HG02981 (cell line): Measurements from ENCODE around the gene STXBP5.
"Not testable (repeated sequence)": the region's sequence is repeated elsewhere in the genome, so short reads cannot be mapped to it uniquely, and the experiment has no call there.

Experiments
- ATAC-seq: cut with Tn5 transposase; IDR thresholded peaks from one replicate; pipeline ENCODE4 v1.9.1; 2021; ENCODE audit warnings: mild to moderate bottlenecking, moderate library complexity; ENCODE audit not compliant: unreplicated experiment

The STXBP5 gene

DNA sequence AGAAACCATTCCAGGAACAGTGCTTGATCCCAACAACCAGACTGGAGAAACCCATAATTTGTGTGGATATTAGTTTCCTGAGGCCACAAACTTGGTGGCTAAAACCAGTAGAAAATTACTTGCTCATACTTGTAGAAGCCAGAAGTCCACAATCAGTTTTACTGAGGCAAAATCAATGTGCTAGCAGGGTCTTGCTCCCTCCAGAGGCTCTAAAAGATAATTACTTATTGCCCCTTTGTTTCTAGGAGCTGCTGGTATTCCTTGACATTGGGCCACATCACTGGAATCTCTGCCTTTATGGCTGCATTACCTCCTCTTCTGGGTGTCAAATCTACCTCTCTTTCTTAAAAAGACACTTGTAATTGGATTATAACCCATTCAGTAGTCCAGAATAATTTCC lies 162.1 kb downstream of the STXBP5 start:
- ATAC-seq: no peak

DNA sequence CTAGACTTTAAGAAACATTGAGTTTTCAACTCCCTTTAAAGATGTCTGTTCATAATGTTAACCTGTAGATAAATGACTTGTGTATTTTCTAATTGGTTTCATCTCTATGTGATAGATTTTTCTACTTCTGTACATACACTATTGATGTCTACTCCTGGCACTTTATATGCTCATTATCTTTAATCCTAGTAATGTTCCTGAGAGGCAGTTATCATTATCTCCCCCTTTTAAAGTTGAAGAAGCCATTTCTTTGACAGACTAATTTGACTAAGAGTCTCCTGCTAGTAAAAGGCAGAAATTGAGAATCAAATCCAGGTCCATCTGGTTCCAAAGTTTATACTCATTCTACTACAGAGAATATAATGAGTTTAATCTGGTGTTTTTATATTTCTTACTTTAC lies 167.1 kb downstream of the STXBP5 start:
- no peak for ATAC-seq

DNA sequence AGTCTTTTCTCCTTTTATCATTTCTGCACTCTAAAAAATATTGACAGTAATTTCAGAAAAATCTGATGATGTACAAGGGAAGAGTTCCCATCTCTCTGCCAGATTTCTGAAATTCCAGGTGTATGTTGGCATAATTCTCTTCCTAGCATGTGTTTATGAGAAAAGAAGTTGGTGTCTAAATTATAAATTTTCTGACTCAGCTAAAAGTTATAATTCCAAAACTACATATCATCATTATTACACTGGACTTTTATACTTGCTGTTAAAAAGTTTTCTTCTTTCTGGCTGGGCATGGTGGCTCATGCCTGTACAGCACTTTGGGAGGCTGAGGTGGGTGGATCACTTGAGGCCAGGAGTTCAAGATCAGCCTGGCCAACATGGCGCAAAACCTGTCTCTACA lies 168.6 kb downstream of the STXBP5 start:
- no peak for ATAC-seq

DNA sequence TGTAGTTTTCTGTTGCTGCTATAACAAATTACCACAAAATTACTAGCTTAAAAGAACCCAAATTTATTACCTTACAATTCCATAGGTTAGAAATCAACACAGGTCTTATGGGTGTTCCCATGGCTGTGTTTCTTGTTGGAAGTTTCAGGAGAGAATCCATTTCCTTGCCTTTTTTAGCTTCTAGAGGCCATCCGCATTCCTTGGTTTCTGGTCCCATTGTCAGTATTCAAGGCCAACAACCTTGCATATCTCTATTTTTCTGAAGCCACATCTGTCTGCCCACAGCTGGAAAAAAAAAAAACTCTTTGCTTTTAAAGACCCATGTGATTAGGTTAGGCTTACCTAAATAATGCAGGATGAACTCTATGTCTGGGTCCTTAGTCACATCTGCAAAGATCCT lies 174.6 kb downstream of the STXBP5 start:
- no peak for ATAC-seq

DNA sequence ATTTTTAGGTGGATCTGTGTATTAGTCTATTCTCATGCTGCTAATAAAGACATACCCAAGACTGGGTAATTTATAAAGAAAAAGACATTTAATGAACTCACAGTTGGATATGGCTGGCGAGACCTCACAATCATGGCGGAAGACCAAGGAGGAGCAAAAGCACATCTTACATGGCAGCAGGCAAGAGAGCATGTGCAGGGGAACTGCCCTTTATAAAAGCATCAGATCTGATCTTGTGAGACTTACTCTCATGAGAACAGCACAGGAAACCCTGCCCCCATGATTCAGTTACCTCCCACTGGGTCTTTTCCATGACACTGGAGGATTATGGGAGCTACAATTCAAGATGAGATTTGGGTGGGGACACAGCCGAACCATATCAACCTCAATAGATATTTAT lies 176.6 kb downstream of the STXBP5 start:
- ATAC-seq: not testable (repeated sequence)

DNA sequence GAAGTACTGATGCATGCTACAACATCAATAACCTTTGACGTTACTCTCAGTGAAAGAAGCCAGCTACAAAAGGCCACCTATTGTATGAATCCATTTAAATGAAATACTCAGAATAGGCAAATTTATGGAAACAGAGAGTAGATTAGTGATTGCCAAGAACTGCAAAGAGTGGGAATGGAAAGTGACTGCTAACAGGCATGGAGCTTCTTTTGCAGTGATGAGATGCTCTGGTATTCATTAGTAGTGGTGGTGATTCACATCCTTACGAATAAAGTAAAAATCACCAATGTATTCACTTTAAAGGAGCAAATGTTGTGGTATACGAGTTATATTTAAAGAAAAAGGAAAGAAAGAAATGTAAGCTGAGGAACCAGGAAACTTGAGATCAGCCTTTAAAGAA lies 177.5 kb downstream of the STXBP5 start:
- ATAC-seq: no peak

DNA sequence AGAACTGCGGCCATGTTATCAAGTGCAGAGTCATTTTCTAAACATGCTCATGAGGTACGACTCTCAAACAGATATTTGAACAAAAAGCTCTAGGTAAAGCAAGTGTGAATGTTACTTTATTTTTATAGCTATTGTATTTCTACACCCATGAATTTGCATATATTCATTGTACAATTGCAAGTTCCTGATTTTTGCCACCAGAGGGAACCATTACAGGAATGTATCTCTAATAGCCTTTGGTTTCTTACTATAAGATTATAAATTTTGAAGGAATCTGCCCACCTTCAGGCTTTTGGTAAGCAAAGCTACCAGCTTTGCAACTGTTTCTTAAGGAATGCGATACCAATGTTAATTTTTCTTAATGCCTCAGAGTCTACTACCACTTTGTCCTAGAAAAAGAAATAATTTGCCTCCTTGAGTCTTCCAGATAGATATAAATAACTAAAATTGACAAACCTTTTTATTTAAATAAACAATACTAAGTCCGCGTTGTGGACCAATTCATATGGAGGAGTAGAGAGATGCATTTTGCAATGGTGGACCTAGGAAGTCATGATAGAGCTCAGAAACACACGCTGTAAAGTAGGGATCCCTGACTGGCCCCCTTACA lies 178.8 kb downstream of the STXBP5 start:
- no peak for ATAC-seq

DNA sequence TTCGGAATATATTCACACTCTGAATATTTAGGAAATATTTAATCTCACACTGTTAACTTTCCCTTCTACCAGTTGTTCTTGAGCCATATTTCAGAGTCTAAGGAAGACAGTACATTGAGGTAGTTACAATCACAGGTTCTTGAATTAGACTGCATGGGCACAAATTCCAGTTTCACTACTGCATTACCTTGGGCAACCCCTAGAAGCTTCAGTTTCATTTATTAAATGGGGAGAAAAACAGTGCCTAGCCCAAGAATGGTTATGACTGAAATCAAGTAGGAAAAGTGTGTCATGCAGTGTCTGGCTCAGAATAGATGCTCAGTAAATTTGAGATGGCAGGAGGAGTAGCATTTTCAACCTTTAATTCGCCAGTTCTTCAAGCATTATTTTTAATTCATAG lies 179.8 kb downstream of the STXBP5 start:
- ATAC-seq: peak; percentile 55

DNA sequence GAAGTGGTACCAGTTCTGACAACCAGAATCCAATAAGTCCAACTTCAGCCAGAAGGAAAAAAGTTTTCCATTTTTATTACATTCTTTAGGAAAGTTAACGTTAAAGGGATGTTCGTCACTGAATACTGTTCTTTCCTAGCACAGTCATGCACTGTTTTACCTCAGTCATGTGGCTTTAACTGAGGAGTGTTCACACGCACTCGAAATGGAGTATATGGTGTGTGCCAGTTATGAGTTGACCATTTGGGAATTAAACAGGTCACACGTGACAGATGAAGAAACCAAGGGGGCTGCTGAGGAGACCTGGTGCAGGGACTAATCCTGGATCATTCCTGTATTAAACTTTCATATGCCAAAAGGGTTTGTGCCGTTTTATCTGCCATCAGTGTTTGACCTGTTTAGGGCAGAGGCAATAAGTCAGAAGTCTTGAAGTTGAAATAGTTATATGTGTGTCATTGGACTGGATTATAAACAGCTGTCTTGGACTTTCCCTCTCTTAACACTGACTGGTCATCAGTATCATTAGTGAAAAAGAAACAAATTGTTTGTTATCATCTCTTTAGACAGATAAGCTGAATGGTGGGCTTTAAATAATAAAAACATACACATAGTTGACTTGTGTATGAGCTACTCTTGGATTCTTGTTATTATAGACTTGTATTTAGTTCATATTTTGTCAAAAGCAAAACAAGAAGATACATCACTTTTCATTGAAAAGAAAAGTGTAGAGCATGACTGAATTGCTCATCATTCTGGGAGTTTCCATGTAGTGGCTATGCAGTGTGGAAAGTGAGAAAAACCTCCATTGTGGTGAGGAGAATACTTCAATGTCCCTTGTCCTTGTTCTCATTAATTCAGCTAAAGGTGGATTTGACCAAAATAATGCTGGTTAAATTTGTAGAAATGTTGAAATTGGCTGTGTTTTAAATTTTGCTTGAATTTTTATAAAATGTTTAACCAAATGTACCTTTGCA lies 180.8 kb downstream of the STXBP5 start:
- ATAC-seq: peak; percentile 61

DNA sequence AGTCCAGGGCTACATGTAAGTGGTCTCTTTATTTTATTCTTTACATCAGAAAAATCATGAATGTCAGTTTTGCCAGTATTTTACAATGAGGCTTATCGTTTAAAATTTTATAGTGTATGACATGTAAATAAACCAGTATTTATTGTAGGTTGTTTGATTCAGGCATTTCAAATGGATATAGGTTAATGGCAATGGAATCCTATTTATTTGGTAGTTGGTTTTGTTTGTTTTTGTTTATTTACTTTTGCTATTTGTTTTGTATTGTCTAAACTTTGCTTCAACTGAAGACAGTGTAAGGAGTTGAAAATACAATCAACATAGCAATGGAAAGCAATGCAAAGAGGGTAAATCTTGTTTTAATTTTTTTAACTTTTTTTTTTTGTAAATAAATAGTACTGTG lies 185.2 kb downstream of the STXBP5 start:
- no peak for ATAC-seq

DNA sequence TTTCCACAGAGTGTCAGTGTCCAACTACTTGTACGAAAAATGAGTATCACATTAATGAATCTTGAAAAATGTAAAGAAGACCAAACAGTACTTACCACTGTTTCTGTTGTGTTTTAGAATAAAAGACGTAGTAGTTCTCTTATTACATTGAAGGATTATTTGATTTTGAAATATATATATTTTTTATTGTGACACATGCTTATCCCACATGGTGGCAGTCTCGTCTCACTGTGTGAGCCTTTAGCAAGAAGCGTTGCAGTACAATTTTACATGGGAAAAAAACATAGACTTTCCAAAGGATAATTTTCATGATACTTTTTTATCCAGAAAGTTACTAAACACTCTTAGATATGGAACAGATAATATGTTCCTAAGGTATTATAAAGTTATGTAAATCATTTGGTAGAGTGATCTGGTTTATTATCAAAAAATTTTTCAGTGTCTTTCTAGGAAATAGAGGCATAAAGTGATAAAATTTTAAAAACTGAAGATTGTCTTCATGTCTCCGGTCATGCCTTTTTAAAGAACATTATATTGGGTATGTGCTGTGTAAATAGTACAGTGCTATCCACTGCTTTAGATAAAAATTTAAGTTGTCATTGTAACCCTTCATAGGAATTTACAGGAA lies 186.8 kb downstream of the STXBP5 start:
- no peak for ATAC-seq

DNA sequence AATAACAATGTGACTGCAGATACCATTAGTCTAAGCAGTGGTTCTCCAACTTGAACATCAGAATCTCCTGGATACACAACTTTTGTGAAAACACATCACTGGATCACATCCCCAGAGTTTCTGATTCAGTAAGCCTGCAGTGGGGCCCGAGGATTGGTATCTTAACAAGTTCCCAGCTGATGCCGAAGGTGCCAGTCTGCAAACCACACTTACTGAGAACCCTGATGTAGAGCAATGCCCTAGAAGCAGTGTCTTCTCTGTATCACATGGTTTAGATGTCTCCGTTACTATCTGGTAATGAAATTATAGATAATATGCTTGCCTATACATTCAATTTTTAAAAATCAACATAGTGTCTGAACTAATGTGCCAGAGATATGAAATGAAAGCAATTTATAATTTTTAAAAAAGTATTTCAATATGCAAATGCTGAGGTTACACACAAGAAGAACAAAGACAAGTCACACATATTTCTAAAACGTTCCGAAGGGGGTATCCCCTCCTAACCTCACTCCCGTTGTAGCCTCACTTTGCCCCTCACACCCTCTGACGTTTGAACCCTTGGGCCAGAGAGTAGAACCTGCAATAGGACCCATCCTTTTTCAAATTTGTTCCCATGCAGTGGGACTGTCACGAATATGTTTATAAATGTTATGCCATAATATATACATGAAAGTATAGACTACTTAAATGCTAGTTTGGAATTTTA lies 188.9 kb downstream of the STXBP5 start:
- peak; percentile 54 for ATAC-seq

DNA sequence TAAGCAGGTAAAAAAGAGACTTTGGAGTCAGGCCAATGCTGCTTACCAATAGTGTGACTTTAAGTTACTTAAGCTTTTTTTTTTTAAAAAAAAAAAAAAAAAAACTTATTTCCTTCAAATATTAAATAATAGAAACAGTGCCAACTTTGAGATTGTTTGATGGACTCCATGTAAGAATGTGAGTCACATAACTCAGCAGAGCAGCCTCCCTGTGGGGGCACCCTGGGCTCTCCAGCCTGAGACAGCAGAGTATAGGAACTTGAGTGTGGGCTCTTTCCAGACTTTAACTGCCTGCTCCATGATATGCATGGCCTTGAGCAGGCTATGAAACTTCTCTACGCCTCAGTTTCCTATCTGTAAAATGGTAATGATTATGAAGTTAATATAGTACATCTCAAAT lies 190.9 kb downstream of the STXBP5 start:
- ATAC-seq: no peak

DNA sequence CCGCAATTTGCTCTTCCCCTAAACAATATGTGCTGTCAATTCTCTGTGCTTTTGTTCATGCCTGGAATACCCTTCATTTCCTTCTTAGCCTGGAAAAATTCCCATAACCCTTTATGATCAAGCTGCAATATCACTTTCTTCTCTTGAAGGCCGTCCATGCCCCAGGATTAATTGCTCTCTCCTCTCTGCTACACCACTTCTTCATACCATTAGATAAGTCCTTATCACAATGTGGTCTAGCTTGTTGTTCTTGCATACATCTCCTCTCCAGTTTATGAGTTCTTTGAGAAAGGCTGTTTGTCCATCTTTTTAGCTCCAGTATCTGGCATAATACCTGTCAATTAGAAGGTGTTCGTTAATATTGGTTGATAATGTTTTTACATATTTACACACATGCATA lies 193.1 kb downstream of the STXBP5 start:
- no peak for ATAC-seq

DNA sequence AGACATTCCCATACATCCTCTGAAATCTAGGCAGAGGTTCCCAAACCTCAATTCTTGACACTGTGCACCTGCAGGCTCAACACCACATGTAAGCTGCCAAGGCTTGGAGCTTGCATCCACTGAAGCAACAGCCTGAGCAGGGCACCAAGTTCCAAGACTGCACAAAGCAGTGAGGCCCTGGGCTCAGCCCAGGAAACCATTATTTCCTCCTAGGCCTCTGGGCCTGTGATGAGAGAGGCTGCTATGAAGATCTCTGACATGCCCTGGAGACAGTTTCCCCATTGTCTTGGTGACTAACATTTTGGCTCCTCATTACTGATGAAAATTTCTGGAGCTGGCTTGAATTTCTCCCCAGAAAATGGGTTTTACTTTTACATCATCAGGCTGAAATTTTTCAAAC lies 196.8 kb downstream of the STXBP5 start:
- ATAC-seq: no peak

DNA sequence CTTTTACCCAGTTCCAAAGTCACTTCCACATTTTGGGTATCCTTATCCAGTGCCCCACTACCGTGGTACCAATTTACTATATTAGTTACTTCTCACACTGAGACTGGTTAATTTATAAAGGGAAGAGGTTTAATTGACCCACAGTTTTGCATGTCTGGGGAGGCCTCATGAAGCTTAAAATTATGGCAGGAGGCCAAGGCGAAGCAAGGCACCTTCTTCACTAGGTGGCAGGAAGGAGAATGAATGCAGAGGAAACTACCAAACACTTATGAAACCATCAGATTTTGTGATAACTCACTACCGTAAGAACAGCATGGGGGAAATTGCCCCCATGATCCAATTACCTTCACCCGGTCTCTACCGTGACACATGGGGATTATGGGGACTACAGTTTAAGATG lies 197.6 kb downstream of the STXBP5 start:
- no peak for ATAC-seq

DNA sequence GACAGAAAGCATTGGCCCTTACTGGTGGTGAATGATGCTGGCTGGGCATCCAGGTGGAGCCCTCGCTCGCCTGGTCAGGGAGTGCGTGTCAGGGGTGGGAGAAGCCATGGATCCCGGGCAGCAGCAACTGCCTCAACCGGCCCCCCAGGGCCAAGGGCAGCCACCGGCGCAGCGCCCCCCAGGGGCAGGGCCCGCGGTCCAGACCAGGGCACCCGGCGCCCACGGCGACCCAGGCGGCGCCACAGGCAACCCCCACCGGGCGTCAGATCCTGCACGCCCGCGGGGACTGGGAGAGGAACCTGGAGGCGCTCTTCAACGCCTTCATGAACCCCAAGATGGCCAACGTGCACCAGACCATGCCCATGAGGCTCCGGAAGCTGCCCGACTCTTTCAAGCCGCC lies 202.6 kb downstream of the STXBP5 start:
- ATAC-seq: no peak

DNA sequence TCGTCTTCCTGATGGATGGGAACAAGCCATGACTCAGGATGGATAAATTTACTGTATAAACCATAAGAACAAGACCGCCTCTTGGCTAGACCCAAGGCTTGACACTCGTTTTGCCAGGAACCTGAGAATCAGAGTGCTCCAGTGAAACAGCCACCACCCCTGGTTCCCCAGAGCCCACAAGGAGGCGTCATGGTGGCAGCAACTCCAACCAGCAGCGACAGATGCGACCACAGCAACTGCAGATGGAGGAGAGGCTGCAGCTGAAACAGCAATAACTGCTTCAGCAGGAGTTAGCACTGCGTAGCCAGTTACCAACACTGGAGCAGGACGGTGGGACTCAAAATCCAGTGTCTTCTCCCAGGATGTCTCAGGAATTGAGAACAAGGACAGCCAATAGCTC lies 203.4 kb downstream of the STXBP5 start:
- no peak for ATAC-seq

DNA sequence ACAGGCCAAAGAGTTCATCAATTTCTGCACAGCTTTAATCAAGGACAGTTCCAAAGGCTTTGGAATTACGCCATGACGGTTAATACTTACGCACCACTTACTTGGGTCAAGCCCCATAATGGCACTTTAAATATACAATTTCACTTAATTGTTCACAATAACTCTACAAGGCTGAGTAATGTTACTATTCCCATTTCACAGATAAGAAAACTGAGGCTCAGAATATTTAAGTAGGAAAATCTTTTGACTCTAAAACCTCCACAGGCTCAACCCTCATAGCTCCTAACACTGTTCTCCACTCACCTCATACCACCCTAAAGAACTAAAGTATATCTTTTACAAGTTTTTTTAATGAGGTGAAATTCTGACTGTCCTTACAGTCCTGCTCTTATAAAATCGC lies 212.4 kb downstream of the STXBP5 start:
- no peak for ATAC-seq

DNA sequence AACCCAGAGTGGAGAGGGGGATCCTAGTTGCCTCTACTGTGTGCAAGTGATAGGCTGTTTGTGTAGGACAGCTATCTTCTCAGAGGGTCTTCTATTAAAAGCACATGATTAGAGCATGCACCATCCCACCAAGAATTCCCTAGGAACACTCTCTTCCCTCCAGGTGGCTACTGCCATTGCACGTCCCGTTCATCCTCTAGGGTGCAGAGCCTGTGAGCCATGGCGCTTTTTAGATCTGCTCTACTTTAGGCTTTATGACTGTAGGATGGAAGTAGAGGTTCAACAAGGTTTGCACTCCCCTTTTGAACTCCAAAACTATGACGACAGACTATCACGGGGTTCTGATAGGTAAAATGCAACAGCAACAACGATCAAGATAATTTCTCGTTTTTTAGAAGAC lies 213.7 kb downstream of the STXBP5 start:
- ATAC-seq: no peak

DNA sequence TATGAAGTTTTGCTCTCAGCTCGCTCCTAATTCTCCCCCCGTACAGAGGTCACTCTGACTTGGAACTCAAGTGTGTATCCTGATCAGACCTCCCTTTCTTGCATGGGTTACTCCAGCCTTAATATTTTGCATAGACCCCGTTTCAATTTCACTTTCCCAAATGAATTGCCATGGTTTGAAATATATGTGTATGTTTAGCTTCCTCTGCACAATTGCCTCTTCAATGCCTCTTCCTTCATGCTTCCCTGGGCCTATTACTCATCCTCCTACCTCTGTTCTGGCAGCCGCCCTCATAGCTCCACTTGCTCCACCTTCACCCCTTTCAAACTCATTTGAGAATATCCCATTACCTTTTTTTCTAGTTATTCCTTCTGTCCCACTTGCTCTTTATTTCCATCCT lies 214.3 kb downstream of the STXBP5 start:
- no peak for ATAC-seq
